Lung (tissue), 12 donors: Measurements from ENCODE around the gene LGR4. TPM values are rescaled to one million over a fixed set of nuclear protein-coding genes. Genes with fewer than 3 reads are reported as not detected.

ENCODE experiments used
- ATAC-seq: fragments of 200-7000 bp; cut with Tn5 transposase; one replicate; pipeline ENCODE4 v1.9.1; 2020; ENCODE audit warnings: moderate number of reproducible peaks; ENCODE audit not compliant: insufficient read depth, low FRiP score
- DNase-seq, 3 donors: peaks; one replicate each; pipeline ENCODE4 v3.0.0-alpha.2; 2013 to 2017
- H3K27ac ChIP-seq, 2 donors: one replicate each; pipeline ENCODE4 v1.5.1; 2013; ENCODE audit warnings: mild to moderate bottlenecking in 2 of 2, moderate library complexity in 2 of 2, control low read depth in 1 of 2, inconsistent platforms in 1 of 2, low read depth in 1 of 2, low read length in 1 of 2
- H3K27me3 ChIP-seq, 3 donors: one replicate each; pipeline ENCODE4 v1.5.1; 2013; ENCODE audit warnings: low read length in 2 of 3; ENCODE audit not compliant: control insufficient read depth in 3 of 3, insufficient read depth in 3 of 3
- H3K36me3 ChIP-seq, 4 donors: one replicate each; pipeline ENCODE4 v1.5.1; 2013; ENCODE audit warnings: low read length in 4 of 4, mild to moderate bottlenecking in 1 of 4, moderate library complexity in 1 of 4; ENCODE audit not compliant: control insufficient read depth in 4 of 4, insufficient read depth in 4 of 4
- H3K4me1 ChIP-seq, 5 donors: one replicate each; pipeline ENCODE4 v1.5.1; 2013; ENCODE audit warnings: low read length in 5 of 5, mild to moderate bottlenecking in 2 of 5, moderate library complexity in 1 of 5; ENCODE audit not compliant: control insufficient read depth in 5 of 5, insufficient read depth in 5 of 5
- H3K4me3 ChIP-seq: one replicate; pipeline ENCODE4 v1.5.1; 2013; ENCODE audit warnings: mild to moderate bottlenecking, control low read depth, moderate library complexity
- H3K9ac ChIP-seq, 2 donors: one replicate each; pipeline ENCODE4 v1.5.1; 2013; ENCODE audit warnings: low read length in 2 of 2, control low read depth in 1 of 2; ENCODE audit not compliant: insufficient read depth in 1 of 2
- H3K9me3 ChIP-seq, 4 donors: one replicate each; pipeline ENCODE4 v1.5.1; 2013; ENCODE audit warnings: low read length in 3 of 4, mild to moderate bottlenecking in 1 of 4, moderate library complexity in 1 of 4; ENCODE audit not compliant: control insufficient read depth in 4 of 4, insufficient read depth in 3 of 4
- CTCF ChIP-seq: IDR thresholded peaks from 2 replicates; pipeline ENCODE4 v1.5.1; 2012; ENCODE audit warnings: mild to moderate bottlenecking; ENCODE audit errors: control extremely low read depth, extremely low read depth
- WGBS, 2 donors: extraction: QIAGEN DNeasy Blood & Tissue Kit; methylation state at CpG; one replicate each; pipeline ENCODE4 v1.1.7; 2013; 5-methylcytosine and 5-hydroxymethylcytosine counted together
- polyA plus RNA-seq, 2 donors: library from polyadenylated mRNA; stranded (reverse); fragments of 200-250 nt; gene quantifications; one replicate each; pipeline ENCODE4 v1.2.1, GENCODE V29; 2013
- total RNA-seq, 2 donors: library from RNA; depleted of rRNA in 1 of 2; stranded (reverse); fragments of >200 nt in 1 of 2; gene quantifications; one replicate each; pipeline ENCODE4 v1.2.1, GENCODE V29; 2014 to 2021
- donor health status: control.
- donor health status: control.
- donor health status: Bipolar disorder and iron deficiency.
- donor health status: healthy.
- donor health status: DM: yes; HTN: yes; CAD: no.

The LGR4 gene
- total and polyA plus RNA-seq, 4 donors: 2.2 to 29.2 (median 3.7) TPM

GRCh38 chr11:27497284-27497866, 24.8 kb upstream of the LGR4 start:
- Histone ChIP-seq H3K36me3 (peaks cover 4 to 13% (median 6%) of the 10 kb centered on the region in 4 donors), H3K27me3 (no peaks in the 10 kb centered on the region), H3K4me3 (no peak overlapping the region), H3K9ac (no peak overlapping the region), H3K9me3 (no peaks in the 10 kb centered on the region), H3K4me1 (peaks cover 0 to 7% (median 0%) of the 10 kb centered on the region in 5 donors), H3K27ac (no peak overlapping the region)
- DNase-seq (peak in 2 of 3 donors; percentile 57 to 63), ATAC-seq (no peak)
- TF ChIP-seq CTCF: no peak

GRCh38 chr11:27496461-27496860, 23.9 kb upstream of the LGR4 start:
- no peak overlapping the region for H3K27ac ChIP-seq
- ATAC-seq: no peak
- no peak overlapping the region for H3K4me3 ChIP-seq
- DNase-seq: peak in 2 of 3 donors; percentile 73 to 87
- H3K27me3 ChIP-seq: no peaks in the 10 kb centered on the region
- TF ChIP-seq CTCF: no peak
- 45 to 60% methylated on average over 1 of the region's 1 CpG for WGBS, 2 donors
- H3K9ac ChIP-seq: no peak overlapping the region
- H3K4me1 ChIP-seq: peaks cover 0 to 7% (median 0%) of the 10 kb centered on the region in 5 donors
- H3K9me3 ChIP-seq: peaks cover 0 to under 1% (median 0%) of the 10 kb centered on the region in 4 donors
- H3K36me3 ChIP-seq: peaks cover 7 to 20% (median 10%) of the 10 kb centered on the region in 4 donors

- Histone ChIP-seq H3K27me3 (no peaks in the 10 kb centered on the region), H3K36me3 (peaks cover 10 to 23% (median 15%) of the 10 kb centered on the region in 4 donors), H3K4me3 (no peak overlapping the region), H3K27ac (no peak overlapping the region), H3K9me3 (peaks cover 0 to 3% (median 0%) of the 10 kb centered on the region in 4 donors), H3K4me1 (peaks cover 0 to 7% (median 0%) of the 10 kb centered on the region in 5 donors), H3K9ac (no peak overlapping the region)
- ATAC-seq (no peak), DNase-seq (no peak)
- TF ChIP-seq CTCF: no peak
- WGBS, 2 donors: 91 to 92% methylated on average over 1 of the region's 1 CpG
These were observed 23.2 kb upstream of the LGR4 start for GRCh38 chr11:27495710-27496300.
